ENCODE measurements around the gene NPIPB2. TPM values are rescaled to one million over a fixed set of nuclear protein-coding genes. Genes with fewer than 3 reads are reported as not detected.

Gene NPIPB2
- total RNA-seq, 4 donors from 2014 or later = 8.7 to 92.3 (median 25.2) TPM

DNA sequence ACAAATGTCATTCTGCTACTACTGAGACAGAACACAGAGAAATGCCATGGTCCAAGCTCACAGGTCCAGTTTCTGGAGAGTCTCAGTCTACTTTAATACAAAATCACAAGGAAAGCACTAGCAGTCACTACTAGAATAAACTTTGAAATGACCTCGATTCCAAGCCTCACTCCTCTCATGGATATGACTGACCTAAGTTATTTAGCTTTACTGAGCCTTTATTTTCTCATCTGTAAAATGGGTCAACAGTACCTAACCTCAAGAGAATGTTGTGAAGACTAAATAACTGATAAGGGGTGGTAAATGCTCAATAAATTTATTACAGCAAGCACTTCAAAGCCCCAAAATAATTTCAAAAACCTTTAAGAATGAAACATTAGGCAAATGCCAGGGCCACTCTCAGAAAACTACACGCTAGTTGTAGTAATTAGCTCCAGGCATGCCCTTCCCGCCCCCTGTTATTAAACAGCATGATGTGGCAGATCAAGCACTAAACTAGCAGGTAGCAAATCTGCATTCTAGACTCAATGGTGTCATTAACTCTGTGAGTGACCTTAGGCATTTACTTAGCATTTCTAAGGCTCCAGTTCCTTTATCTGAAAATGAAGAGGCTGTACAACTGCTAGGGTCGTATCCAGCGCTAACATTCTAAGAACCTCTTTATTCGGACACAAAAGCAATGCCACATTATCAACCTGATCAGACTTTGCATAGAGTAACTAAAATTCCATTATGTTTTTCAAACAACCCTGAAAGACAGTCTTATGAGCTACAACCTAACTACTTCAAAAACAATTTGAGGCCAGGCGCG is 34.5 kb downstream of the NPIPB2 start:
- Histone ChIP-seq H3K36me3 (no peaks in the 10 kb centered on the region), H3K27me3 (no peaks in the 10 kb centered on the region), H3K9me3 (no peaks in the 10 kb centered on the region), H3K4me1 (peaks cover 9 to 46% (median 18%) of the 10 kb centered on the region in 4 donors), H3K4me3 (no peak overlapping the region), H3K27ac (no peak overlapping the region)
- WGBS, 2 donors (ENCODE audit: low coverage in 1 of 2) = 93 to 97% methylated on average over 7 to 8 of the region's 8 CpGs
- intact Hi-C loops (cut with DNase I; ENCODE audit: low total_unique reads) = no loop called here
- DNase-seq = no peak
- TF ChIP-seq EP300 (IDR thresholded peaks at IDR 0.05; ENCODE audit: low read depth) = no peak
- TF ChIP-seq POLR2A (IDR thresholded peaks at IDR 0.05) = no peak
- no peak for TF ChIP-seq POLR2AphosphoS5 (IDR thresholded peaks at IDR 0.05)
- no peak for TF ChIP-seq CTCF (IDR thresholded peaks at IDR 0.05)
- in situ Hi-C loops (cut with MboI; ENCODE audit: low pct_ligation_motif_present in 1 of 4, low pct_unique_long_range_greater_than_20kb in 1 of 4, low sequenced_read_pairs in 3 of 4) = no loop called here

DNA sequence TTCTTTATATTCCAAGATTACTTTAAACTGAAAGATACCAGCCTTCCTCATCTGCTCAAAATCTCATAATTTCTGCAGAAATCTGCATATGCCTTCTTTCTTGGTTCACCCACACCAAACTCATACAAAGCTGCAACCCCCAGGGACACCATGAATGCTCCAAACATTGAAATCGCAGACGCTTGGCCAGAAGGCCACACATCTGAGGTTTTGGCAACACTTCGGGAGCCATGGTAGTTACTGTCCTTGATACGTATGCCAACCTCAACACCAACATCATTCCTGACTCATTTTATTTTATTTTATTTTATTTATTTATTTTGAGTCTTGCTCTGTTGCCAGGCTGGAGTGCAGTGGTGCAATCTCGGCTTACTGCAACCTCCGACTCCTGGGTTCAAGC is 37.9 kb downstream of the NPIPB2 start:
- DNase-seq = no peak
- WGBS, 2 donors (ENCODE audit: low coverage in 1 of 2) = 93 to 97% methylated on average over 5 to 6 of the region's 6 CpGs
- Histone ChIP-seq H3K4me1 (peaks cover 0 to 21% (median 2%) of the 10 kb centered on the region in 4 donors), H3K9me3 (no peaks in the 10 kb centered on the region), H3K36me3 (no peaks in the 10 kb centered on the region), H3K27ac (no peak overlapping the region), H3K4me3 (no peak overlapping the region), H3K27me3 (no peaks in the 10 kb centered on the region)
- intact Hi-C loops (cut with DNase I; ENCODE audit: low total_unique reads) = no loop called here
- TF ChIP-seq POLR2A (IDR thresholded peaks at IDR 0.05) = no peak
- no peak for TF ChIP-seq POLR2AphosphoS5 (IDR thresholded peaks at IDR 0.05)
- in situ Hi-C loops (cut with MboI; ENCODE audit: low pct_ligation_motif_present in 1 of 4, low pct_unique_long_range_greater_than_20kb in 1 of 4, low sequenced_read_pairs in 3 of 4) = no loop called here

- no peaks in the 10 kb centered on the region for H3K9me3 ChIP-seq
- intact Hi-C loops (cut with DNase I; ENCODE audit: low total_unique reads) (no loop called here), in situ Hi-C loops (cut with MboI; ENCODE audit: low pct_ligation_motif_present in 1 of 4, low pct_unique_long_range_greater_than_20kb in 1 of 4, low sequenced_read_pairs in 3 of 4) (no loop called here)
- peaks cover 0 to 2% (median 0%) of the 10 kb centered on the region in 4 donors for H3K36me3 ChIP-seq
- peaks cover 0 to 13% (median 2%) of the 10 kb centered on the region in 4 donors for H3K4me1 ChIP-seq
- TF ChIP-seq CTCF (IDR thresholded peaks at IDR 0.05) (no peak), POLR2AphosphoS5 (IDR thresholded peaks at IDR 0.05) (no peak), POLR2A (IDR thresholded peaks at IDR 0.05) (no peak), EP300 (IDR thresholded peaks at IDR 0.05; ENCODE audit: low read depth) (no peak)
- no peak for DNase-seq
- H3K27me3 ChIP-seq = no peaks in the 10 kb centered on the region
- WGBS, 2 donors (ENCODE audit: low coverage in 1 of 2) = 61 to 63% methylated on average over 3 of the region's 3 CpGs
- H3K27ac ChIP-seq = no peak overlapping the region
- no peak overlapping the region for H3K4me3 ChIP-seq
Observed at GRCh38 chr16:11901091-11901490, 40.8 kb downstream of the NPIPB2 start.

GRCh38 chr16:11896486-11897176 is 45.2 kb downstream of the NPIPB2 start:
- 85% methylated on average over 5 of the region's 5 CpGs for WGBS, 2 donors (ENCODE audit: low coverage in 1 of 2)
- no peak overlapping the region for H3K27ac ChIP-seq
- intact Hi-C loops (cut with DNase I; ENCODE audit: low total_unique reads) = no loop called here

More at GRCh38 chr16:11896486-11897176, 45.2 kb downstream of the NPIPB2 start:
- no peak for DNase-seq
- Histone ChIP-seq H3K4me3 (no peak overlapping the region), H3K4me1 (peaks cover 0 to 13% (median 0%) of the 10 kb centered on the region in 4 donors), H3K27me3 (no peaks in the 10 kb centered on the region), H3K36me3 (peaks cover 0 to 33% (median 2%) of the 10 kb centered on the region in 4 donors), H3K9me3 (no peaks in the 10 kb centered on the region)
- in situ Hi-C loops (cut with MboI; ENCODE audit: low pct_ligation_motif_present in 1 of 4, low pct_unique_long_range_greater_than_20kb in 1 of 4, low sequenced_read_pairs in 3 of 4) = no loop called here
- no peak for TF ChIP-seq POLR2A (IDR thresholded peaks at IDR 0.05)
- TF ChIP-seq POLR2AphosphoS5 (IDR thresholded peaks at IDR 0.05) = no peak
- TF ChIP-seq CTCF (IDR thresholded peaks at IDR 0.05) = no peak
- no peak for TF ChIP-seq EP300 (IDR thresholded peaks at IDR 0.05; ENCODE audit: low read depth)
